ENCODE results near the gene TGIF2. TPM values are rescaled to one million over a fixed set of nuclear protein-coding genes. Genes with fewer than 3 reads are reported as not detected.

Gene TGIF2
- total RNA-seq, 1 experiment from 2014 or later: 58.4 TPM

DNA sequence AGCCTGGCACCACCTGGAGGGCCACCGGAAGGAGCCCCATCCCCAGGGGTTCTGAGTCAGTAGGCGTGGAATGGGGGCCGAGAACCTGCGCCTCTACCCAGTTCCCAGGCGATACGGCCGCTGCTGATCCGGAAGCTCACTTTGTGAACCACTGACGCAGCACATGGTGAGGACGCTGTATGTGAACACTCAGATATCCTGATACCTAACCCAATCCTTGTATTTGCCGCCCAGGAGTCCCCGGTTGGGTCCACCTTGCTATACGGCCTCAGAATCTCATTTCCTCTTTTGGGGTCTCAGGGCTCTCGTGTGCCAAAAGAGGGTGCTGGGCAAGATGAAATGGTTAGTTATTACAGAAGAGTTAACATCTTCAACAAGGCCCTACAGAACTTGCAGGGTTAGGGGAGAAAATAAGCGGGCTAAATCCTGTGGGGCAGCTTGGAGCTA is 31.6 kb downstream of the TGIF2 start:
- H3K27ac Mint-ChIP-seq (ENCODE audit: unreplicated experiment): peak overlapping the region; percentile 89
- peak overlapping the region; percentile 91 for H3K4me3 Mint-ChIP-seq (ENCODE audit: unreplicated experiment)
- H3K4me1 Mint-ChIP-seq (ENCODE audit: low read depth, unreplicated experiment): peaks cover 17% of the 10 kb centered on the region
- H3K4me3 ChIP-seq (ENCODE audit: low read depth, low read length): peak overlapping the region; percentile 35
- ChIA-PET CTCF (interaction anchor here (0.5 to 3.5 kb wide), 30 partner anchors 8 to 1843 kb away, joined by 3 to 31 read pairs (median 6); partner anchors contain the start of genes DSN1, MYL9, NDRG3 and SCAND1), POLR2A (interaction anchor here (0.6 to 2.7 kb wide), 12 partner anchors 10 to 259 kb away, joined by 3 to 27 read pairs (median 6); partner anchors contain the start of genes DSN1 and TGIF2)
- no peaks in the 10 kb centered on the region for H3K9me3 Mint-ChIP-seq (ENCODE audit: unreplicated experiment)
- DNase-seq: no peak
- TF ChIP-seq, protein P1, sequence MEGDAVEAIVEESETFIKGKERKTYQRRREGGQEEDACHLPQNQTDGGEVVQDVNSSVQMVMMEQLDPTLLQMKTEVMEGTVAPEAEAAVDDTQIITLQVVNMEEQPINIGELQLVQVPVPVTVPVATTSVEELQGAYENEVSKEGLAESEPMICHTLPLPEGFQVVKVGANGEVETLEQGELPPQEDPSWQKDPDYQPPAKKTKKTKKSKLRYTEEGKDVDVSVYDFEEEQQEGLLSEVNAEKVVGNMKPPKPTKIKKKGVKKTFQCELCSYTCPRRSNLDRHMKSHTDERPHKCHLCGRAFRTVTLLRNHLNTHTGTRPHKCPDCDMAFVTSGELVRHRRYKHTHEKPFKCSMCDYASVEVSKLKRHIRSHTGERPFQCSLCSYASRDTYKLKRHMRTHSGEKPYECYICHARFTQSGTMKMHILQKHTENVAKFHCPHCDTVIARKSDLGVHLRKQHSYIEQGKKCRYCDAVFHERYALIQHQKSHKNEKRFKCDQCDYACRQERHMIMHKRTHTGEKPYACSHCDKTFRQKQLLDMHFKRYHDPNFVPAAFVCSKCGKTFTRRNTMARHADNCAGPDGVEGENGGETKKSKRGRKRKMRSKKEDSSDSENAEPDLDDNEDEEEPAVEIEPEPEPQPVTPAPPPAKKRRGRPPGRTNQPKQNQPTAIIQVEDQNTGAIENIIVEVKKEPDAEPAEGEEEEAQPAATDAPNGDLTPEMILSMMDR (IDR thresholded peaks at IDR 0.05; ENCODE audit: insufficient read depth in 1 of 2, low read depth in 1 of 2, low read length in 1 of 2, severe bottlenecking in 1 of 2, unreplicated experiment in 1 of 2): no peak
- intact Hi-C loops (cut with micrococcal nuclease; ENCODE audit: unreplicated experiment): loop anchor here (1.0 to 2.0 kb wide), 4 partner anchors 30 to 150 kb away; no protein-coding TSS in a partner anchor
- no peaks in the 10 kb centered on the region for H3K9me3 ChIP-seq
- TSS peak; percentile 87 for BruUV-seq (replicated peaks)
- no peaks in the 10 kb centered on the region for H3K27me3 Mint-ChIP-seq (ENCODE audit: insufficient read depth, unreplicated experiment)
- H3K36me3 Mint-ChIP-seq (ENCODE audit: insufficient read depth, unreplicated experiment): peaks cover 54% of the 10 kb centered on the region
- peaks cover 5% of the 10 kb centered on the region for H3K36me3 ChIP-seq (ENCODE audit: control insufficient read depth, insufficient read depth, low read length)
- H3K27me3 ChIP-seq (replicated peaks; ENCODE audit: control insufficient read depth, insufficient read depth, low read length): no peaks in the 10 kb centered on the region
- peaks cover 19% of the 10 kb centered on the region for H3K4me1 ChIP-seq

GRCh38 chr20:36605399-36606157 is 32.2 kb downstream of the TGIF2 start, which contains the start of gene RAB5IF:
Gene RAB5IF (plus strand): TSS chr20:36605779. CDS start chr20:36605952, 173 bp downstream.
- peak within 1 kb of the TSS; percentile 85 for H3K4me3 ChIP-seq (ENCODE audit: low read depth, low read length)
- intact Hi-C loops (cut with micrococcal nuclease; ENCODE audit: unreplicated experiment): loop anchor here (1.0 to 2.0 kb wide), 4 partner anchors 30 to 149 kb away; no protein-coding TSS in a partner anchor
- no peaks in the 10 kb centered on the region for H3K9me3 ChIP-seq
- Mint-ChIP-seq H3K4me1 (ENCODE audit: low read depth, unreplicated experiment) (peaks cover 17% of the 10 kb centered on the region), H3K27ac (ENCODE audit: unreplicated experiment) (peak within 1 kb of the TSS; percentile 89), H3K36me3 (ENCODE audit: insufficient read depth, unreplicated experiment) (peaks cover 60% of the 10 kb centered on the region), H3K27me3 (ENCODE audit: insufficient read depth, unreplicated experiment) (no peaks in the 10 kb centered on the region), H3K9me3 (ENCODE audit: unreplicated experiment) (no peaks in the 10 kb centered on the region), H3K4me3 (ENCODE audit: unreplicated experiment) (peak within 1 kb of the TSS; percentile 91)
- DNase-seq: peak; percentile 100
- no TSS peak for BruUV-seq (replicated peaks)
- no peaks in the 10 kb centered on the region for H3K27me3 ChIP-seq (replicated peaks; ENCODE audit: control insufficient read depth, insufficient read depth, low read length)
- POLR2A ChIA-PET: interaction anchor here (0.5 to 2.7 kb wide), 19 partner anchors 10 to 884 kb away, joined by 3 to 27 read pairs (median 5); partner anchors contain the start of genes DSN1, NDRG3, RBM39 and TGIF2
- H3K4me1 ChIP-seq: peaks cover 19% of the 10 kb centered on the region
- TF ChIP-seq, protein P1 (IDR thresholded peaks at IDR 0.05; ENCODE audit: insufficient read depth in 1 of 2, low read depth in 1 of 2, low read length in 1 of 2, severe bottlenecking in 1 of 2, unreplicated experiment in 1 of 2): peak; percentile 98 to 99
- CTCF ChIA-PET: interaction anchor here (0.5 to 3.5 kb wide), 41 partner anchors 8 to 1843 kb away, joined by 3 to 31 read pairs (median 5); partner anchors contain the start of genes DSN1, MYL9, NDRG3 and SCAND1
- H3K36me3 ChIP-seq (ENCODE audit: control insufficient read depth, insufficient read depth, low read length): peaks cover 5% of the 10 kb centered on the region
